Spleen (tissue), 7 donors: ENCODE data around the gene DNAH9.

Experiments
- CTCF ChIP-seq, 11 experiments: fragments of 200-600 bp in 7 of 11; fragments of 450-650 bp in 4 of 11; sonication (generic) in 4 of 11; IDR thresholded peaks in 8 of 11; conservative IDR thresholded peaks in 3 of 11; 1 replicate in 7 of 11; 2 replicates in 4 of 11; pipeline versions ENCODE4 v1.4.0 to v1.8.0; 2016 to 2021; ENCODE audit warnings: antibody characterized with exemption in 11 of 11, inconsistent platforms in 4 of 11, mild to moderate bottlenecking in 1 of 11
- POLR2A ChIP-seq, 3 donors: fragments of 450-650 bp; IDR thresholded peaks; one replicate each; pipeline ENCODE4 v1.5.1; 2017; ENCODE audit warnings: antibody characterized with exemption in 3 of 3, mild to moderate bottlenecking in 1 of 3
- POLR2AphosphoS5 ChIP-seq, 3 donors: sonication (generic); formaldehyde crosslinking; IDR thresholded peaks; one replicate each; pipeline ENCODE4 v1.5.1; 2017; ENCODE audit warnings: antibody characterized with exemption in 3 of 3
- donor health status: DM: no; HTN: no; CAD: no; lungs with moderate emphysema.
- donor health status: DM: no; HTN: no; CAD: no.
- donor health status: DM: no; HTN: no; CAD: no.

- TF ChIP-seq CTCF (IDR thresholded peaks at IDR 0.05 in 8 of 11, conservative IDR thresholded peaks at IDR 0.05 in 3 of 11), result no peak
- TF ChIP-seq POLR2A (IDR thresholded peaks at IDR 0.05), result no peak
- TF ChIP-seq POLR2AphosphoS5 (IDR thresholded peaks at IDR 0.05), result no peak
Observed at GRCh38 chr17:11564589-11565380, 33.5 kb upstream of the DNAH9 start.
